Activated T-cell treated with anti-CD3 and anti-CD28 coated beads for 4 hours (primary cell): ENCODE results near the gene OTX1.
"Not testable (repeated sequence)": the region's sequence is repeated elsewhere in the genome, so short reads cannot be mapped to it uniquely, and the experiment has no call there.

Experiments
- DNase-seq: peaks from one replicate; pipeline ENCODE4 v3.0.0-alpha.2; 2020

Gene OTX1

DNA sequence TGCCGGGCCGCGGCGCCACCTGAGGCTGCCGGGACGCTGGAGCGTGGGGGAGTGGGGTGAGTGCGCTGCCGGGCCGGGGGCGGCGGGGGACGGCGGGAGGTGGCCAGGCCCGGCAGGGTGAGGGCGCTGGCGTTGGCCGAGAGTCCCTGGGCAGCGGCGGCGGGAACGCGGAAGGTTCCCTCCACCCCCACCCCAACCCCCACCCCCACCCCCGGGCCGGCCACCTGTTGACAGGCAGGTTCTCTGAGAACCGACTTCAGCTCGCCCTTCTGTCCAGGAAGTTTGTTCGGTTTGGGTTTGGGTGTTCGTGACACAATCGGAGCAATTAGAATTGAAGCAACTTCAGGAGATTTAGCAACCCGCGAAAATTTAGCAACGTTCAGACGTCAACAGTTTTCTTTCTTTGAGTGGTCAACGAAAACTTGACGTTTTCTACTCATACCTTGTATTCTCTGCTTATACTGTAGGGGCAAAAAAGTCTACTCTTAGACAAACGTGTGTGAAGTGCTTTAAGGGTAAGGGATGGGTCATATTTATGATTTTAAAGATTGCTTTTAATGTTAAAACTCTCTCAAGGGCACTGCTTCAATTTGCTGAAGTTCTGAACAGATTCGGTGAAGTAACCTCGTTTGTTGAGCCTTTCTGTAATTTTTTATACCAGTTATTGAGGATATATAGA, 9.3 kb downstream of the OTX1 start:
- DNase-seq: no peak

DNA sequence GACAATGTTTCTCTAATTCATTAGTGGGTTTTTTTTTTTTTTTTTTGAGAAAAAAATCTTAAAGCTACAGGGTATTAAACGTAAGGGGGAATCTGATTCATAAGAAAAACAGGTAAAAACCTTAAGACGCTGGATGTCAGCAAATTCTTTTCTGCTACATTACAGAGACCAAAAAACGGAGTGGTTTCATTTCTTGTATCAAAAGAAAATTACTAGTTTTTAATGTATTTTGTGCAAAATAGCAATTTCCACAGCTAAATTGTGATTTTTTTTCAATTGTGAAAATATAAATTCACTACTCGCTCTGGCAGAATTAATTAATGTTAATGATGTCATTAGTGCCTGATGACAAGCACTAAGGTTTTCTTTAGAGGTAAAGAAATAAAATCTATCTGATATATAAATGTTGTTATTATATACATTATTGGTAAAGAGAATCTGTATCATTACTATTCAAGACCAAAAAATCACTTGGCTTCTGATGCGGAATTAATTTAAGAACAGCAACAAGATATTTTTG, 9.9 kb downstream of the OTX1 start:
- no peak for DNase-seq

DNA sequence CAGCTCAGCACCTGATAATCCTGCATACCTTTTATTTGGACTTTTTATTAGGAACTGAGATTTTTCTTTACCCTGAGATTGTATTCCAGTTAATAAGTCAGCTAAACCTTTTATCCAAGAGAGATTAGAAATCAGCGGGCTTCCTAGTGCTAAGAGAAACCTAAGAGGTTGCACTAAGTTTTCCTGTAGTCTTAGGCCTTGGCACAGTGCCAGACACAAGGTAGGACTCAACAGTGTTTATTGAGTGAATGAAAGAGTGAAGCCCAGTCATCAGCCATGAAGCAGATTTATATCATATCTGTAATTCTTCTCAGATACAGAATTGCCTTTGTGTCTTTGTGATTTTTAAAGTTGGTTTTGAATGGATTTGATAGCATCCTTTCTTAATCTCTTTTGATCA, 13.6 kb downstream of the OTX1 start:
- DNase-seq: no peak

DNA sequence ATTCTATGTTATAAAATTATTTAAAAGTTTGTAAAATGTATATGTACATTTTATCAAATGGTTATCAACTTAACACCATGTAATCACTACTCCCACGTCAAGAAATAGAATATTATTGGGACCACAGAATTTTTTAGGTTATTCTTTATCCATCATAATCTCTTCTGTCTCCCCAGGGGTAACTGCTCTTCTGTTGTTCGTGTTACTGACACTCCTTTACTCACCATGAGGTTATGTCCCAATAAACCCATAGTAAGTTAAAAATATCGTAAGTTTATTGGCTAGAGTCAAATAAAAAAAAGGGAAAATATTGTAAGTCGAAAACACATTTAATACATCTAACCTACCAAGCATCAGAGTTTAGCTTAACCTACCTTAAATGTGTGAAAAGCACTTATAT, 14.0 kb downstream of the OTX1 start:
- DNase-seq: no peak

DNA sequence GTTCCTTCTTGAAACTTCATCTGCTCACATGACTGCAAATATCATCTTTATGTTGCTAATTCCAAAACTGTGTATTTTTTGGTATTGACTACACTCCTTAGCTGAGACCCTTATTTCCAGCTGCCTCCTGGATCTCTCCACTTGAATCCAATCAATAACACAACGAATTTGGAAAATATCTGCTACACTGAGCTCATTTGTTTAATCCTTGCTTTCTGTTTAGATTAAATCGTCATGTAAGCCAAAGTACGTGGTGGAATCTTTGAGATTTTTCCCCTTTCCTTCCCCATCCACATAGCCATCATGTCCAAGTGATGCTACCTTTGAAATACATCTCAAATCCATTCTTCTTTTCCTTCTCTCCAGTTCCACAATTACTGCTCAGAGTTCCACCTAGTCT, 15.6 kb downstream of the OTX1 start:
- DNase-seq: no peak

DNA sequence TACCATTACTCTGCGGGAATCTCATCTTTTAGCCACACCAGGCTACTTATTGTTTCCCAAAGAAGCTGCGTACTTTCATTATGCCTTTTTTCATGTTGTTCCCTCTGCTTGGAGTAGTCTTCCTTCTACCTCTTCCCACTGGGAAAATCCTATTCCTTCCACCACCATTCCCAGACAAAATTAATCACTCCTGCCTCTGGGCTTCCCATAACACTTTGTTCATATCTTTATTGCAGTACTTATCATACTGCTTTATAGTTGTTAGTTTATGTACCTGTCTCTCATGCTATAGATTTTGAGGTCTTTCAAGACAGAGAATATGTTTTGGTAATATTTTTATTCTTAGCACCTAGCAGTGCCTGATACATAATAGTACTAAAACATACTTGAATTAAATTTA, 16.2 kb downstream of the OTX1 start:
- DNase-seq: no peak

DNA sequence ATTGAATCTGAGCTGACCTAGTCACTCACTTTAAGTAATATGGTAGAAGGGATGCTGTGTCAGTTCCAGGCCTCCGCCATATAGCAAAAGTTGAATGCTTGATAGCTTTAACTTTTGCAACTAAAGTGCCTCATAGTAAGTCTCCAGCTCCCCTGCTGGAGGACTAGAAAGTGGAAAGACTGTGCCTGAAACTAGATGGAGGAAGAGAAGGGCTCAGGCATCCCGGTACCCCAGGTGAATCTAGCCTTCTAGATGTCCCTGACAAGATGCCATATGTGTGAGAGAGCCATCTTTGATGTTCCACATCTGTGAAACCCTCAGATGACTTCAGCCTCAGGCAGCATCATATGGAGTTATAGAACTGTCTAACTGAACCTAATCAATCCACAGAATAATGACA, 21.0 kb downstream of the OTX1 start:
- no peak for DNase-seq

DNA sequence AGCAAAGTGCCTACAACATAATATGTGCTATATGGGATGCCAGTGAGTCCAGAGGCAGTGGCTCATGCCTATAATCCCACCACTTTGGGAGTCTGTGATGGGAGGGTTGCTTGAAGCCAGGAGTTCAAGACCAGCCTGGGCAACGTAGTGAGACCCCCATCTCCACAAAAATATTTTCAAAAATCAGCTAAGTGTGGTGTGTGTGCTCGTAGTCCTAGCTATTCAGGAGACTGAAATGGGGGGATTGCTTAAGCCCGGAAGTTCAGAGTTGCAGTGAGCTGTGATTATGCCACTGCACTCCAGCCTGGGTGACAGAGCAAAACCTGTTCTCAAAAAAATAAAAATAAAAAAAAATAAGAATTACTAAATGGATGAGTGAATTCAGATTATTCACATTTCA, 23.4 kb downstream of the OTX1 start:
- no peak for DNase-seq

DNA sequence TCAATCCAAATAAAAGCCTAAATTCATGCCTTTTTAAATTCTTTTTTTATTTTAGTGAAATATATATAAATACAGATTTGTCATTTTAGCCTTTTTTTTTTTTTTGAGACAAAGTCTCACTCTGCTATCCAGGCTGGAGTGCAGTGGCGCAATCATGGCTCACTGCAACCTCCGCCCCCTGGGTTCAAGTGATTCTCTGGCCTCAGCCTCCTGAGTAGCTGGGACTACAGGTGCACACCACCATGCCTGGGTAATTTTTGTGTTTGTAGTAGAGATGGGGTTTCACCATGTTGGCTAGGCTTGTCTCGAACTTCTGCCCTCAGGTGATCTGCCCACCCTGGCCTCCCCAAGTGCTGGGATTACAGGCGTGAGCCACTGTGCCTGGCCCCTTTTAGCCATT, 23.8 kb downstream of the OTX1 start:
- not testable (repeated sequence) for DNase-seq

DNA sequence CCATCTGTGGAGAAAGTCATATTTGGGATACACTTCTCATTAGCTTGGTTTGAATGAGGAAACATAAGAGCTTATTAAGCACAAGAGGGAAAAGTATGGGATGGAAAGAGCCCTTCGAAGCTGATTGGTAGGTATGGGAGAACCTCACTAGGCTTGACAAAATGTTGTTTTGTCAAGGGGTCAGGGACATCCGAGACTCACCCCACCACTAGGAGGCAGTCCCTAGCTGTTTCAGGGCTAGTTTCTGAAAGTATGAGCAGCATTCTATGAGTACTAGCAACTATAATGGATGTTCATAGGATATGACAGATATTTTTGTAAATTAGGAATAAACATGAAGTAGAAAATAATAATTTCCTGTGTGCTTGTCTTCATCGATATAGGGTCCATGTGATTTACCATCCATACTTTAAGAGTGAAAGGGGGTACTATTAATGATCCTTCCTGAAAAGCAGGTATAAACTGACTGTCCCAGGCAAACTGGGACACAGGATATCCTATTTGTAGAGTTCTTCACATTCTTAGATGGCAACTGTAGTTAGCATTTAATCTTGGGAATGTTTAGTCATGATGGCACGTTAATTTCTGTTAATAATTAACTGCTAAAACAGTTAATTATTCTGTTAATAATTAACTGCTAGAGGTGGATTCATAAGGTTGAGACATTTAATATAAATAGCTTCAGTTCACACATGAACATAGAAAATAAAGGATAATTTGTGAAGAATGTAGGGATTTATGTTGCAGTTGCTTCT, 28.4 kb downstream of the OTX1 start:
- DNase-seq: no peak

DNA sequence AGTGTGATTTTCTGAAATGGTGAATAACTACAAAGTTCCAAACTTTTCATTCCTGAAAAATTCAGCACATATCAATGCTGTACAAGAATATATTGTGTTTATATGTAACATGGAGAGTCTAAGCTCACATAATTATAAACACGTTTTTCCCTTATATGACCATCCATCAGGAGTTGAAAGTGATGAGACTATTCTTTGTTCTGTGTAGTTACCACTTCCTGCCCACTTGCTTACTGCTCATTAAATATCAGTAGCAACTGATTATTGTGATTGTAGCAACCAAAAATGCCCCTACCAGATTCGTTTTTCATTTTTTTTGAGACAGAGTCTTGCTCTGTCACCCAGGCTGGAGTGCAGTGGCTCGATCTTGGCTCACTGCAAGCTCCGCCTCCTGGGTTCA, 30.8 kb downstream of the OTX1 start:
- DNase-seq: no peak

DNA sequence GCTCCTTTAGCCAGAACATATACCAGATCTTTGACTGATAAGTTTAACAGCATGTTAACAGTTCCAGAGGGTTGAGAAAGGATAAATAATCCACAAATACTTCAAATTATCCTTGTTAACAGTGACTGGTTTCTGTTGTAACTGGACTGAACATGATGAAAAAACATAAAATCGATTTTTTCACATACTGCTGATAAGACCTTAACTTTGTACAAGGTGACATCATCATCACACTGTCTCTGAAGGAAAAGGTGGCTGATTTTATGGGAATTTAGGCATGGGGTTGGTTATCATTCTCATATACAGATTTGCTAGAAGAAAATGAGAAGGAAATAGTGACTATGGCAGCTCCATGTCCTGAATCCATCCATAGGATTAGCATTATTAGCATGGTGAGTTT, 36.1 kb downstream of the OTX1 start:
- DNase-seq: no peak

DNA sequence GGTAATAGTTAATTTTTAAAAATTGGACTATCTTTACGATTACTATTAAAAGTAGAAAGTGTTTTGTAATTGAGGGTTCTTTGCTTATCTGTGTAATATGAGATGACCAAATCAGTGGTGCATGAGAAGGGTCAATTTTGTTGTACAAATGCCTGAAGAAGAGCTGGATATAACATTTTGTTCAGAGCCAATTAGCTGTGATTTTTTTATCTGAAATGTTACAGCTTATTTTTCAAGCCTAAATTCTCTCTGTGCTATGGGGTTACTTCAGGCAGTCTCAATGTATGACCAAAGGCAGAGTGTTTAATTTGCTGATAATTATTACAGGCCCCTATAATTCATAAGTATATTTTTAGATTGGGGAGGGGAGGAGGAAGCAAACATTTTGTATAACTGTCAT, 41.8 kb downstream of the OTX1 start:
- no peak for DNase-seq

DNA sequence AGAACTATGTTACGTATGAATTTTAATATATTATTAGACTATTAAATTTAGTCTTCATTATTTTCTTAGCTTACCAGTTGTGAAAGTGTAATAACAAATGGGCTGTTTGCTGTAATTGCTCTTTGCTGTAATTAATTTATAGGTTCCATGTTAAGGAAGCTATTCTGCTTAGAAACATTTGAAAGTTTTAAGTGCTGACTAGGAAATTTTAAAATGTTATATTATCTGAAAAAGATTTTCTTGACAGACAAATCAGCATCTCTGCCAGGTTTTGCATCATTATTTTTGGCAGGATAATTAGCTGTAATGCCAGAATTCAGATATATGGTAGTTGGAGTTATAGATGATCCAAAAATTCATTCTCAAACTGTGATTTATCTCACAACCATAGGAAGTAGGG, 42.2 kb downstream of the OTX1 start:
- no peak for DNase-seq

DNA sequence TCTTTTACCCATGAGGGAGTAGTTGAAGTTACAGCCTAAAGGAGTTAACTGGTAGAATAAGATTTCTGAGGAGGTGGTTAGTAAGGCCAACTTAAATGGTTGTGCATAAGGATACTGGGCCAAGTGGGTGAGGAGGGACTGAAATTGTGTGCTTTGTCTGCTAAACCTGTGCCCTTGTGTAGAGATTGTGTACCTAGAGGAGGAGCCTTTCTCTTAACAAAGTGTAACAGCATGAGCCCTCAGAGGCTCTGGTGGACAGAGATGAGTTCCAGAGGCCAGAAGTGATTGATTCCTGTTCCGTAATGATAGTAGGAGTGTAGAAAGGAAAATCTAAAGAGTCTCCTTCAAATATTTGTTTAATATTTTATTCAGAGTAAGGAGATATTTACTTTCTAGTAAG, 42.9 kb downstream of the OTX1 start:
- DNase-seq: no peak

DNA sequence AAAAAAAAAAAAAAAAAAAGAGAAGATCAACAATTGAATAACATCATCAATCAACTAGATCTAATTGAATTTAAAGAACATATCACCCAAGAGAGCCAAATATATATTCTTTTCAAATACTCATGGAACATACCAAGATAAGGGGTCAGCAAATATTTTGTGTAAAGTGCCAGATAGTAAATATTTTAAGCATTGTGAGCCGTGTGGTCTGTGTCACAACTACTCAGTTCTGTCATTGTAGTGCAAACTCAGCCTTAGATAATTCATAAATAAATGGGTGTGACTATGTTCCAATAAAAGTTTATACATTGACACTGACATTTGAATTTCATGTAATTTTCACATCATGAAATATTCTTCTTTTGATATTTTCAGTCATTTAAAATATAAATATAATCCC, 45.9 kb downstream of the OTX1 start:
- no peak for DNase-seq

DNA sequence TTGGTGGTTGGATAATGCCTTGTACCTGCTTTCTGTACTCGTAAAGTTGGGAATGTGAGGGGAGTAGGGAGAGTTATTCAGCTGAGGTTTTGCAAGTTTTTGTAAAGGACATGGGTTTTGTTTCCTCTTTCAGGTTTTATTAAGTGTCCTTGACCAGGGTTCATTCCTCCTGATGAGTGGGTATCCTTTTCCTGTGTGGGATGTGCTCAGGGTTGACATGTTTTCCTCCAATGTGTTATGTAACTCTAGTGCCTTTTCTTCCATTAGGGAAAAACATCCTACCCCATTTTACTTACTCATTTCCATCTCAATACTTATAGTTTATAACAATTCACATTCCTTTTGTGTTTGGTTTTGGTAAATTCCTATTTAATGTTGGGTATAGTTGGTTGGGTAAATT, 48.4 kb downstream of the OTX1 start:
- DNase-seq: no peak

DNA sequence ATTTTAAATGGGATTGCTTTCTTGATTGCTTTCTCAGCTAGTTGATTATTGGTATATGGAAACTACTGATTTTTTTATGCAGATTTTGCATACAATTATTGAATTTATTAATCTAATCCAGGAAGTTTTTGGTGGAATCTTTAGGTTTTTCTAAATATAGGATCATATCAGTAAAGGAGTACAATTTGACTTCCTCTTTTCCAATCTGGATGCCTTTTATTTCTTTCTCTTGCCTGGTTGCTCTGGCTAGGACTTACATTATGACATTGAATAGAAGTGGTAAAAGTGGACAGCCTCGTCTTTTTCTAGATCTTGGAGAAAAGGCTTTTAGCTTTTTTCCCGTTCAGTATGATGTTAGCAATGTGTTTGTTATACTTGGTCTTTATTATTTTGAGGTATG, 51.3 kb downstream of the OTX1 start:
- no peak for DNase-seq

DNA sequence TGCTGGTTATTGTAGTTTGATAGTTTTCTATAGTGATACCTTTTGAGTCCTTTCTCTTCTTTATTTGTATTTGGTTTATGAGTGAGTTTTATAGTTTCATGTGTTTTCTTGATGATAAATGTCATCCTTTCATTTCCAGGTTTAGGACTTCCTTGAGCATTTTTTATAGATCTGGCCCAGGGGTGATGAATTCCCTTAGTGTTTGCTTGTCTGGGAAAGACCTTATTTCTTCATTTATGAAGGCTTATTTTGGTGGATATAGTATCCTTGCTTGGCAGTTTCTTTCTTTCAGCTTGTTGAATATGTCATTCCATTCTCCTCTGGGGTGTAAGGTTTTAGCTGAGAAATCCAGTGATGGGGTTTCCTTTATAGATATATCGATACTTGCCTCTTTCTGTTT, 53.9 kb downstream of the OTX1 start:
- DNase-seq: no peak
